Measurements from ENCODE around the gene UBE3C.

Gene UBE3C

GRCh38 chr7:157193274-157193673 is 54.5 kb downstream of the UBE3C start:
- no peak overlapping the region for H2AFZ ChIP-seq (ENCODE audit: low read depth, low read length)
- no peaks in the 10 kb centered on the region for H3K4me1 ChIP-seq (ENCODE audit: low read length)
- H3K27me3 ChIP-seq (ENCODE audit: low read depth, low read length) = no peaks in the 10 kb centered on the region
- no peak overlapping the region for H3K27ac ChIP-seq (ENCODE audit: low read length)
- H3K4me3 ChIP-seq (ENCODE audit: low read length) = no peak overlapping the region
- H4K20me1 ChIP-seq (ENCODE audit: insufficient read depth, low read length) = peaks cover 3% of the 10 kb centered on the region; the same call in 1 of the 2 replicates
- peaks cover 25% of the 10 kb centered on the region for H3K79me2 ChIP-seq (ENCODE audit: low read length)
- H3K4me2 ChIP-seq (ENCODE audit: low read length) = no peak overlapping the region
- H3K9me3 ChIP-seq (ENCODE audit: insufficient read depth, low read length) = no peaks in the 10 kb centered on the region
- TF ChIP-seq CTCF (IDR thresholded peaks at IDR 0.05; ENCODE audit: low read depth, low read length) (no peak), EZH2phosphoT487 (IDR thresholded peaks at IDR 0.05; ENCODE audit: low read depth) (no peak)
- H3K9ac ChIP-seq (ENCODE audit: low read length) = no peak overlapping the region
- peaks cover 48% of the 10 kb centered on the region for H3K36me3 ChIP-seq (replicated peaks; ENCODE audit: low read depth, low read length)

GRCh38 chr7:157194948-157195347 is 56.2 kb downstream of the UBE3C start:
- Histone ChIP-seq H3K4me3 (ENCODE audit: low read length) (no peak overlapping the region), H3K79me2 (ENCODE audit: low read length) (peaks cover 25% of the 10 kb centered on the region), H3K4me2 (ENCODE audit: low read length) (no peak overlapping the region), H3K27ac (ENCODE audit: low read length) (no peak overlapping the region), H2AFZ (ENCODE audit: low read depth, low read length) (no peak overlapping the region), H3K36me3 (replicated peaks; ENCODE audit: low read depth, low read length) (peaks cover 38% of the 10 kb centered on the region), H3K9ac (ENCODE audit: low read length) (no peak overlapping the region), H3K4me1 (ENCODE audit: low read length) (no peaks in the 10 kb centered on the region), H3K9me3 (ENCODE audit: insufficient read depth, low read length) (no peaks in the 10 kb centered on the region), H3K27me3 (ENCODE audit: low read depth, low read length) (no peaks in the 10 kb centered on the region), H4K20me1 (ENCODE audit: insufficient read depth, low read length) (peaks cover 3% of the 10 kb centered on the region; the same call in 1 of the 2 replicates)
- TF ChIP-seq EZH2phosphoT487 (IDR thresholded peaks at IDR 0.05; ENCODE audit: low read depth) (no peak), CTCF (IDR thresholded peaks at IDR 0.05; ENCODE audit: low read depth, low read length) (no peak)

- H4K20me1 ChIP-seq (ENCODE audit: insufficient read depth, low read length) = peaks cover 3% of the 10 kb centered on the region; the same call in 1 of the 2 replicates
- no peaks in the 10 kb centered on the region for H3K4me1 ChIP-seq (ENCODE audit: low read length)
- H3K36me3 ChIP-seq (replicated peaks; ENCODE audit: low read depth, low read length) = peaks cover 30% of the 10 kb centered on the region
- no peak overlapping the region for H3K4me2 ChIP-seq (ENCODE audit: low read length)
- no peak overlapping the region for H2AFZ ChIP-seq (ENCODE audit: low read depth, low read length)
- no peaks in the 10 kb centered on the region for H3K9me3 ChIP-seq (ENCODE audit: insufficient read depth, low read length)
- no peak overlapping the region for H3K27ac ChIP-seq (ENCODE audit: low read length)
- no peak overlapping the region for H3K4me3 ChIP-seq (ENCODE audit: low read length)
- TF ChIP-seq EZH2phosphoT487 (IDR thresholded peaks at IDR 0.05; ENCODE audit: low read depth) (no peak), CTCF (IDR thresholded peaks at IDR 0.05; ENCODE audit: low read depth, low read length) (no peak)
- H3K79me2 ChIP-seq (ENCODE audit: low read length) = peaks cover 18% of the 10 kb centered on the region; the same call in 1 of the 2 replicates
- H3K27me3 ChIP-seq (ENCODE audit: low read depth, low read length) = no peaks in the 10 kb centered on the region
- no peak overlapping the region for H3K9ac ChIP-seq (ENCODE audit: low read length)
Measured at GRCh38 chr7:157195868-157196267, 57.1 kb downstream of the UBE3C start.

GRCh38 chr7:157204134-157204533 is 65.4 kb downstream of the UBE3C start:
- no peak overlapping the region for H3K4me2 ChIP-seq (ENCODE audit: low read length)
- no peak overlapping the region for H3K4me3 ChIP-seq (ENCODE audit: low read length)
- H3K27me3 ChIP-seq (ENCODE audit: low read depth, low read length) = no peaks in the 10 kb centered on the region
- no peak for TF ChIP-seq CTCF (IDR thresholded peaks at IDR 0.05; ENCODE audit: low read depth, low read length)
- no peak for TF ChIP-seq EZH2phosphoT487 (IDR thresholded peaks at IDR 0.05; ENCODE audit: low read depth)
- no peak overlapping the region for H3K9ac ChIP-seq (ENCODE audit: low read length)
- no peak overlapping the region for H3K27ac ChIP-seq (ENCODE audit: low read length)
- H3K79me2 ChIP-seq (ENCODE audit: low read length) = no peaks in the 10 kb centered on the region
- no peak overlapping the region for H2AFZ ChIP-seq (ENCODE audit: low read depth, low read length)
- H3K36me3 ChIP-seq (replicated peaks; ENCODE audit: low read depth, low read length) = peaks cover 42% of the 10 kb centered on the region
- no peaks in the 10 kb centered on the region for H3K9me3 ChIP-seq (ENCODE audit: insufficient read depth, low read length)
- no peaks in the 10 kb centered on the region for H3K4me1 ChIP-seq (ENCODE audit: low read length)
- no peaks in the 10 kb centered on the region for H4K20me1 ChIP-seq (ENCODE audit: insufficient read depth, low read length)
